ENCODE measurements around the gene ZMYND8. TPM values are rescaled to one million over a fixed set of nuclear protein-coding genes. Genes with fewer than 3 reads are reported as not detected.
"Not testable (repeated sequence)": the region's sequence is repeated elsewhere in the genome, so short reads cannot be mapped to it uniquely, and the experiment has no call there.

ZMYND8 gene
- total RNA-seq, 1 donor from 2014 or later = 40.1 TPM

DNA sequence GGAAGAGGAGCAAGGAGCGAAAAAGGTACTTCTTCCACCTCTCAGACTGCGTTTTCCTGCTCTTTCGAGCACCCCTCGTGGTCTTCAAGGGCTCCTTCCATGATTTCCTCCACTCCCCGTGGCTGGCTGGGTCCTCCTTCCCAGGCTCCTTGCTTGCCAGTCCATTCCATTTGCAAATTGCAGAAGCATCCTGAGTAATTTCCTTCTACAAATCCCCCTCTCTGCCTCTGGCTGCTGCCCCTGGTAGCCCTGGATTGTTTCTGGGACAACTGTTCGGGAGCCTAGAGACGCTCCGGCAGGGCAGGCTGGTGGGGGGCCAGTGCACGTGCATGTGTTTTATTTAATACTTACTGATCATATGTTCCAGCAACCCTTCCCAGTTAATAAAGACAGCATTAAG, 173.1 kb downstream of the ZMYND8 start:
- intact Hi-C loops (cut with micrococcal nuclease) = no loop called here
- ATAC-seq (no peak), DNase-seq (no peak)

DNA sequence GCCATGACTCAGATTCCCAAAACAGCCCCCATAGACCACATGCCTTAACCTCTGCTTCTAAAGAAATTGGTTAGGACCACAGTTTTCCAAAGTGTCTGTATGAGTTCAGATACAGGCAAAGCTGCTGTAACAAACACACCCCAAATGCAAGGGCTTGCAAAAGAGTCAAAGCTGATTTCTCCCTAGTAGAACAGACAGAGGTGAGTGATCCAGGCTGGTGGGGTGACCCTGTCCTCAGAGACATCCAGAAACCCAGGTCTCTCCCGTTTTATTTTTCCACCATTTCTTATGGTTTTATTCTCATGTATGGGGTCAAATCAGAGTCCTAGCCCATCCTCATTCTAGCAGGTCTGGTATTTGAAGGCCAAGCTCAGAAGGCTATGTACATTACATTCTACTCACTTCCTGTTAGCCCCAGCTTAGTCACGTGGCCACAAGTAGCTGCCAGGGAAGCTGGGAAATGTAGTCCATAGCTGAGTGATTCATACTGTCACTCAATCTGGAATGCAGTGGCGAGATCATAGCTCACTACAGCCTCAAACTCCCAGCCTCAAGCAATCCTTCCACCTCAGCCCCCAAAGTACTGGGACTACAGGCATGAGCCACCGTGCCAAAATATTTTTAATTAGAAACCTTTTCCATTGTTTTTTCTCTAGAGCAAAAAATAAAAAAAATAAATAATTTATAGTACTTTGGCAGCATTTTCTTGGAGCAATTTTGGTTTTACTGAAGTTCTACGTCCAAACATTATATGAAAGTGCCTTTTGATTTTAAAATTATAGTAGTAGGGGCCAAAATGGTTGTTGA, 175.2 kb downstream of the ZMYND8 start:
- no peak for ATAC-seq
- DNase-seq = no peak
- intact Hi-C loops (cut with micrococcal nuclease) = no loop called here

DNA sequence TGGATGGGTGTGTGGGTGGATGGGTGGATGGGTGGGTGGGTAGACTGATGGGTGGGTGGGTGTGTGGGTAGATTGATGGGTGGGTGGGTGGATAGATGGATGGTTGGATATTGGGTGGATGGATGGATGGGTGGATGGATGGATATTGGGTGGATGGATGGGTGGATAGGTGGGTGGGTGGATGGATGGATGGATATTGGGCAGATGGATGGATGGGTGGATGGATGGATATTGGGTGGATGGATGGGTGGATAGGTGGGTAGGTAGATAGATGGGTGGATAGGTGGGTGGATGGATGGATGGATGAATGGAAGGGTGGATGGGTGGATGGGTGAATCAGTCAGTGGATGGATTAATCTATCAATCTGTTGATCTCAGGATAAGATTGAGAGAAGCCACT, 177.2 kb downstream of the ZMYND8 start:
- intact Hi-C loops (cut with micrococcal nuclease) = no loop called here
- DNase-seq (no peak), ATAC-seq (no peak)

DNA sequence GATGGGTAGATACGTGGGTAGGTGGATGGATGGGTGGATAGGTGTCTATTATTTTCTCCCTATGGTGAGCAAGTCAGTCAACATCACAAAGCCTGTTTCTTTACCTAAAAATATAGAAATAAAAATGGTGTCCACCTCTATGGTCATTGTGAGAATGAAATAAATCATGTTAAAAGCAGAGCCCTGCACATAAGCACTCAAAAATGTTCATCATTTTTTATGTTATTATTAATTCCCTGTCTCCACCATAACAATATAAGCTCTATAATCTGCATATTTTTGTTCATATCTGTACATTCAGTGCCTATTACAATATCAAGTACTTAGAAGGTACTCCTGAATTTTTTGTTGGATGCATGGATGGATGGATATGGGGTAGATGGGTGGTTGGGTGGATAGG, 177.6 kb downstream of the ZMYND8 start:
- DNase-seq (no peak), ATAC-seq (no peak)
- intact Hi-C loops (cut with micrococcal nuclease) = no loop called here

DNA sequence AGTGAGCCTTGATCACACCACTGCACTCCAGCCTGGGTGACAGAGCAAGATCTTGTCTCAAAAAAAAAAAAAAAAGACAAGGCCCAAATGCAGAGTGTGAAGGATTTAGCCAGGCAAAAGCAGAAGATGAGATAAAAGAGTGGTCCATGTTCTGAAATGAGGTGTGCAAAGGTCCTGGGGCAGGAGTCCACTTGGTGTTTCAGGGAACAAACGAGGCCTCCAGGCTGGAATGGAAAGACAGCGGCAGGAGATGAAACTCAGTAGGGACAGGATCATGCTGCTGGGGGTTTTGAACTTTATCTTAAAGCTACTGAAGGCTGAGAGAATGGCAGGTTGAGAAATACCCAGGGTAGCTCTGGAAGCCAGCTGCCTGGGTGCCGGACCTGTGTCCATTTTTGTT, 178.2 kb downstream of the ZMYND8 start:
- intact Hi-C loops (cut with micrococcal nuclease) = no loop called here
- no peak for ATAC-seq

DNA sequence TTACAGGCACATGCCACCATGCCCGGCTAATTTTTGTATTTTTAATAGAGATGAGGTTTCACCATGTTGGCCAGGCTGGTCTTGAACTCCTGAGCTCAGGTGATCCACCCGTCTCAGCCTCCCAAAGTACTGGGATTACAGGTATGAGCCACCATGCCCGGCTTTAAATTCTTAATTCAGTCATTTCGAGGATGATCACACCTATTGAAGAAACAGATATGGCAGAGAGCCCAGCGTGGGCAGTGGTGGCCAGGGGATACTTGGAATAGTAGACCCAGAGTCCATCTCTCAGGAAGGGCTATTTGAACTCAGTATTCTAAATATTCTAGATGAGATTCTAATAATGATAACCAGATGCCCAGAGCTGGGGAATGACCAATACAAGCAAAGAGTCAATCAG, 180.3 kb downstream of the ZMYND8 start:
- ATAC-seq; intact Hi-C loops (cut with micrococcal nuclease); DNase-seq: not testable (repeated sequence)

More for the DNA sequence above, 178.2 kb downstream of the ZMYND8 start:
- no peak for DNase-seq

DNA sequence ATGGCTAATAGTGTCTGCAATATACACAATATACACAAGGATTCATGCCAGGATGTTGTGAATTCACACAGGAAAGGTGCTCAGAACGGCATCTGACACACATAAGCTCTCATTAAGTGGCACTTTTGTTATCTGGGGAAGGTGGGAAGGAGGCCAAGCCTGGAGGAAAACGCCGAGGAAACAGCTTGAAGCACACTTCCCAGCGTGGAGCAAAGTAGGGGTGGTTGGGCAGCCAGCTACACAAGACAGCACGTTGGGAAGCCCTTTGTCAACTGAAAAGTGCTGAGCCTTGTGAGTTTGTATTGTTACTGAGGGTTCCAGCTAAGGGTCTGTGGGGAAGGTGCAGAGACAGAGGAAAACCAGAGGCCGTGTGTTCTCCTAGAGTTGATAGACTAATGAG, 181.0 kb downstream of the ZMYND8 start:
- ATAC-seq (peak; percentile 61), DNase-seq (no peak)
- intact Hi-C loops (cut with micrococcal nuclease) = no loop called here

DNA sequence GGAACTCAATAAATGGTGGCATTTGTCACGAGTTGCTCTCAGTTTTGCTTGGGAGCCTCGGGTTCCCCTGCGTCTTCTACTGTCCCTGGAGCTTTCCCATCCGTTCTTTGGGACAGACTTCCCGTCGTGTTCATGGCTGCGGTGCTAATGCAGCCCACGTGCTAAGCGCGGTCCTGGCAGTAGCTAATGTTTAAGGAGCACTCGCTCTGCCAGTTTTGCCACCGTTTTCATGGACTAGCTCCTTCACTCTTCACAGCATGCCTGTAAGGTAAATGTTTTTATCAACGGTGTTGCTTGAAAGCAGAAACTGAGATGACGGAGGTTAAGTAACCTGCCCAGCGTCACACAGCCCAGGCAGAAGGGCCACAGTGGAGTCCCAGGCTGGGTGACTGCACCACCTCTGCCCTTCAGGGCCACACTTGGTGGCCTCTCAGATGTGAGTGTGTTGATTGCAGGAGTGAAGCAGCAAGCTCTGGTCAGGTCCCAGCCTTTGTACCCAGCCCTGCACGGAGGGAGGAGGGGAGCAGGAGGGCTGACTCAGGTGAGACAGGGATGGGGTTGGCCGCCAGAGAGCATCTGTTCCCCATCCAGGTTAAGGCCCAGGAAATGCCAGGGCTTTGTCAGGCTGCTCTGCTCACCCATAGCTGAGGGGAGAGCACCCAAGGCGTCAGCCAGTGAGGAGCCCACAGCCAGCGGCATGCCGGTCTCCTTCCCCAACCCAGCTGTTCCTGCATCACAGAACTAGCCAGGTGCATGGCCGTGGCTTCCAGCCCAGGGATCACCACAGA, 181.8 kb downstream of the ZMYND8 start:
- ATAC-seq (no peak), DNase-seq (no peak)
- intact Hi-C loops (cut with micrococcal nuclease) = no loop called here

DNA sequence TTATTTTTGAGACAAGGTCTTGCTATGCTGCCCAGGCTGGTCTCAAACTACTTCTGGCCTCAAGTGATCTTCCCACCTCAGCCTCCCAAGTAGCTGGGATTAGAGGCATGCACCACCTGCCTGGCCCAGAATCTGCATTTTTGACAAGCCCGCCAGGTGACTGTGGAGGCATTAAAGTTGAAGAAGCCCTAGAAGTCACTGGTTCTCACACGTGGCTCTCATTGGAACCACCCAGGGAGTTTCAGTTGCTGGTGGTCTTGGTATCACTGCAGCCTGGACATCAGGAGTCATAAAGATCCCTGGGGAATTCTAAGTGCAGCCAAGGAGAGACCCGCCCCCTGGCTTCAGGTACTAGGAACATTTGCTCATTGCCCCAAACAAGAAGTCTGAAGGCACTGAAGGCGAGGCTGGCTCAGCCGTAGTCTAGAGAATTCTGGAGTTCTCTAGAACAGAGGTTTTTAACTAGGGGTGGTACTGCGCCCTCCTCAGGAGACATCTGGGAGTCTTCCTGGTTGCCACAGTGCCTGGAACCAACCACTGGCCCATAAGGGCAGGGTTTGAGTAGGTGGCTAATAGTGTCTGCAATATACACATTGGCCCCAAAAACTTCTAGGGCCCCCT, 182.8 kb downstream of the ZMYND8 start:
- DNase-seq (no peak), ATAC-seq (no peak)
- intact Hi-C loops (cut with micrococcal nuclease) = no loop called here

DNA sequence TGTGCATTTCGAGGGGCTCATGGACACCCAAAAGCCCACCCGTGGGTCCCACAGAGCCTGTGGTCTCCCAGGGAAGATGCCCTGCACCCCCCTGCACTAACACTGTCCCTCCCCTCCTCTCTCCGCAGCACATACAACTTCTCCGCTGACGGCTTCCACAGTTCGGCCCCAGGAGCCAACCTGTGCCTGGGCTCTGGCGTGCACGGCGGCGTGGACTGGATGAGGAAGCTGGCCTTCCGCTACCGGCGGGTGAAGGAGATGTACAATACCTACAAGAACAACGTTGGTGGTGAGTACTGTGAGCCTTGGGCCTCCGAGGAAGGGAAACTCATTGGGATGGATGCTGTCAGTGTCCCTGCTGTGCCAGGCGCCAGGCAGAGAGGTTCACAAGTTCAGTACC, 183.9 kb downstream of the ZMYND8 start:
- DNase-seq (no peak), ATAC-seq (no peak)
- intact Hi-C loops (cut with micrococcal nuclease) = no loop called here

DNA sequence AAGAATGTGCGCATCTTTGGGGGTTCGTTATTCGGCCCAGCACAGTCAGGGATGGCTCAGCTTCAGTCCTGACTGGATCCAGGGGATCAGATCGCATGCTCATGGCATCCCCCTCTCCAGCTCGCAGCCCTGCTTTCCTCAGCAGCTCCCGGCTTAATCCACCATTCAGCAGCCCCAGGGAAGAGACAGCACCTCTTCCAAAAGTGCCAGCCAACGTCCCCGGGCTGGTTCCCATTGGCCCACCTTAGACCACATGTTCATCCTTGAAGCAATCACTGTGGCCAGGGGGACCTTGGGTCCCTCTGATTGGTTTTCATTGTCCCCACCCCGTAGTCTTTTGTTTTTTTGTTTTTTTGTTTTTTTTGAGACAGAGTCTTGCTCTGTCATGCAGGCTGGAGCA, 188.7 kb downstream of the ZMYND8 start:
- DNase-seq (no peak), ATAC-seq (no peak)
- intact Hi-C loops (cut with micrococcal nuclease) = no loop called here

DNA sequence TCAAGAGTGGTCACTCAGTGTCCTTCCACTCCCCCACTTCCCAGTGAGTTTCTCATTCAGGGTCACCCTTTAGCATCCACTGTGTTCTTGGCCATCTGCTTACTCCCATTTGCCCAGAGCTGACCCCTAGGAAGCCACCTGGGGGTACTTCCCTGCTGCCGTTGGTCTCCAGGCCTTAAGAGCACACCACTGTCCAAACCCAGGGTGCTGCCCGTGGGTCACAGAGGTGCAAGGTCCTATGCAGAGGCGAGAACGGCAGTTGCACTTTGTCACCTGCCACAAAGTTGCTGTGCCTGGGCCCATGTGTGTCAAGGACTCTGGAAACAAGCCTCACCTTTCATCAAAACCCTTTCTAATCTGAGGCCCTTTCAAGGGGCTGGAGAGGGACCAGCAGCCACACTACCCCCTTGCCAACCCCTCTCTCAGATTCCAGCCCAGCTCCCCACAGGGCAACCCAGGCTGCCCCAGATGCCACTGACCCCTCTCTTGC, 191.1 kb downstream of the ZMYND8 start:
- ATAC-seq (no peak), DNase-seq (no peak)
- intact Hi-C loops (cut with micrococcal nuclease) = no loop called here

DNA sequence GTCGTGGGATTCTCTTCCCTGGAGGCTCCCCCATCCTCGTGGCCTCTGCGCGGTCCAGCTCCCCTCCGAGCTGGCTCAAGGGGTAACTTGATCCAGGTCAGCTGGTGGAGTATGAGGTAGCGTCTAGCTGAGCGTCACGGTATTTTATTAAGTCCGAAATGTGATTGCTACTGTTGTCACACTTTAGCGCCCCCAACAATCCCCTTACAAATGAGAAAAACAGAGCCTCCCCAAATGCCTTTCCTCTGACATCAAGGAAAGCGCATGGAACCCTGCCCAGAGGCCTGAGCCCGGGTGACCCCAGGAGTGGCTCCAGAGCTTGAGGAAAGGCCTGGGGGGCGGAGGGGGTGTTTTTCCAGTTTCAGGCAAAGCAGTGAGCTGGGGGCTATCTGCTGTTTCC, 192.4 kb downstream of the ZMYND8 start:
- ATAC-seq (no peak), DNase-seq (no peak)
- intact Hi-C loops (cut with micrococcal nuclease) = no loop called here

DNA sequence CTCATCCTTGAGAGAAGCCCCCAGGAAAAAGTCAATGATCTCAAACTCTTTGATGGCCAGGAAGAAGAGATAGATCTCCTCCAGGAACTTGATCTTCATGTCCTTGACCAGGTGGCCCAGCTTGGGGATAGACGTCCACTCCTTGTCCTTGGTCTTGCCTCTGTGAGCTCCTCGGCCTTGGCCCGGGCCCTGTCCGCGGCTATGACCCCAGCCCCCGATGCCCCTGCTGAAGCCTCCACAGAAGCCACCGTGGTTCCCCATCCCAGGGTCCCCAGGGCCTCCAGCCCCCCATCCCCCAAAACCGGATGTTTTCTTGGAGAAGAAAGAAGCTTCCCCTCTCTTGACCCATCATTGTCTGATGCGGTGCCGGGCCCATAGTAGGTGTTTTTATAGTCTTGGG, 195.1 kb downstream of the ZMYND8 start:
- ATAC-seq (no peak), DNase-seq (no peak)
- intact Hi-C loops (cut with micrococcal nuclease) = no loop called here

DNA sequence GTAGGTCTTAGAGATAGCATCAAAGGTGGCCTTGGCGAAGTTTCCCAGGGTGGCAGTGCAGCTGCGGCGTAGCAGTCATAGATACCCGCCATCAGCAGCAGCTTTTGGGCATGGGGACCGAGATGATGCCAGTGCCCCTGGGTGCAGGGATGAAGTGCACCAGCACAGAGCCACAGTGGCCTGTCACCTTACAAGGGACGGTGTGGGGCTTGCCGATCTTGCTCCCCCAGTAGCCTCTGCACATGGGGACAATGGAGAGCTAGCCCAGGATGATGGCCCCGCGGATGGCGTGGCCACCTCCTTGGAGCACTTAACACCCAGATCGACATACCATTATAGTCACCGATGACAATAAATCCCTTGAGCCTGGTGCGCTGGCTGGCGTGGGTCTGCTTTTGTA, 195.5 kb downstream of the ZMYND8 start:
- intact Hi-C loops (cut with micrococcal nuclease) = no loop called here
- DNase-seq = no peak
- no peak for ATAC-seq

DNA sequence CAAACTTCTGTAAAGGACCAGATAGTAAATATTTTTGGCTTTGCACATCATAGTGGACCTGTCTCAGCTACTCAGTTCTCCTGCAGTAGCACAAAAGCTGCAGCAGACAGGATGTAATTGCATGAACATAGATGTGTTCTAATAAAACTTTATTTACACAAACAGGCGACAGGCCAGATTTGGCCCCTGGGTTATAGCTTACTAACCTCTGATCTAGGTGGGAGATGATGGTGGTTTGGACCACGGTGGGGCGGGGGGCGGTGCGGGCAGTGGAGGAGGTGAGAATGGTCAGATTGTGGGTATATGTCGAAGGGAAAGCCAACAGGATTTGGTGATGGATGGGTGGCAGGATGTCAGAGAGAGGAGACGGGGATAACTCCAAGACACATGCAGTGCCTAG, 196.3 kb downstream of the ZMYND8 start:
- intact Hi-C loops (cut with micrococcal nuclease) = no loop called here
- DNase-seq = no peak
- no peak for ATAC-seq

All from left ventricle myocardium superior (tissue), 1 donor.